Inferior parietal cortex (tissue), 1 donor: Measurements from ENCODE around the gene TRAPPC11.
"Not testable (repeated sequence)": the region's sequence is repeated elsewhere in the genome, so short reads cannot be mapped to it uniquely, and the experiment has no call there.

Experiments
- DNase-seq: peaks from one replicate; pipeline ENCODE4 v3.0.0-alpha.2; 2016; ENCODE audit errors: extremely low spot score

The TRAPPC11 gene

GRCh38 chr4:183659029-183659871 lies at the start of gene TRAPPC11, which contains the start of gene RWDD4:
TRAPPC11 (plus strand) TSS chr4:183659293; CDS start chr4:183663868, 4,575 bp downstream.
RWDD4 (minus strand) TSS chr4:183659185; CDS start chr4:183658952, 233 bp downstream.
- DNase-seq = peak; percentile 97

- DNase-seq = no peak
Measured at GRCh38 chr4:183610033-183610432, 49.1 kb upstream of the TRAPPC11 start.

- no peak for DNase-seq
Measured at GRCh38 chr4:183610613-183611012, 48.5 kb upstream of the TRAPPC11 start.

- DNase-seq = no peak
Measured at GRCh38 chr4:183611210-183611830, 47.8 kb upstream of the TRAPPC11 start.

- no peak for DNase-seq
Measured at GRCh38 chr4:183612329-183613250, 46.5 kb upstream of the TRAPPC11 start.

- no peak for DNase-seq
Measured at GRCh38 chr4:183617075-183617474, 42.0 kb upstream of the TRAPPC11 start.

- no peak for DNase-seq
Measured at GRCh38 chr4:183618681-183619080, 40.4 kb upstream of the TRAPPC11 start.

- DNase-seq = no peak
Measured at GRCh38 chr4:183620421-183620820, 38.7 kb upstream of the TRAPPC11 start.

- no peak for DNase-seq
Measured at GRCh38 chr4:183621875-183622274, 37.2 kb upstream of the TRAPPC11 start.

- no peak for DNase-seq
Measured at GRCh38 chr4:183624548-183624947, 34.5 kb upstream of the TRAPPC11 start.

- no peak for DNase-seq
Measured at GRCh38 chr4:183626168-183626567, 32.9 kb upstream of the TRAPPC11 start.

- DNase-seq = not testable (repeated sequence)
Measured at GRCh38 chr4:183627286-183627685, 31.8 kb upstream of the TRAPPC11 start.

GRCh38 chr4:183627979-183628588 lies 31.0 kb upstream of the TRAPPC11 start:
- no peak for DNase-seq

- no peak for DNase-seq
Measured at GRCh38 chr4:183631577-183632198, 27.4 kb upstream of the TRAPPC11 start.

- DNase-seq = no peak
Measured at GRCh38 chr4:183632689-183633088, 26.4 kb upstream of the TRAPPC11 start.

- no peak for DNase-seq
Measured at GRCh38 chr4:183633476-183634400, 25.4 kb upstream of the TRAPPC11 start.

GRCh38 chr4:183635321-183635720 lies 23.8 kb upstream of the TRAPPC11 start:
- no peak for DNase-seq

GRCh38 chr4:183635741-183636140 lies 23.4 kb upstream of the TRAPPC11 start:
- DNase-seq = no peak

GRCh38 chr4:183636503-183636902 lies 22.6 kb upstream of the TRAPPC11 start:
- no peak for DNase-seq

- DNase-seq = no peak
Measured at GRCh38 chr4:183636923-183637322, 22.2 kb upstream of the TRAPPC11 start.
